A673 (cell line): Measurements from ENCODE around the gene SLC25A1. TPM values are rescaled to one million over a fixed set of nuclear protein-coding genes. Genes with fewer than 3 reads are reported as not detected.

Source experiments
- BruUV-seq: library from RNA; stranded (reverse); fragments of 400-500 nt; replicated peaks from 2 replicates; lab custom pipeline; 2021; lab: Mats Ljungman, UMichigan
- CTCF ChIA-PET: fragments of 300-600 bp; sonication (Branson Sonifier 250); formaldehyde crosslinking; loops from one replicate; lab custom pipeline; 2022; ENCODE audit warnings: antibody characterized with exemption; lab: Charles Lee
- POLR2A ChIA-PET: fragments of 300-600 bp; sonication (Branson Sonifier 250); formaldehyde crosslinking; loops from one replicate; lab custom pipeline; 2022; ENCODE audit warnings: antibody characterized with exemption; ENCODE audit not compliant: low non-redundant PET; lab: Charles Lee
- DNase-seq: peaks from one replicate; pipeline ENCODE4 v3.0.0-alpha.2; 2015; ENCODE audit warnings: low spot score
- H3K27ac ChIP-seq: fragments of 200-600 bp; sonication (generic); 2 replicates; pipeline ENCODE4 v1.5.1; 2016; ENCODE audit warnings: mixed run types, low read depth, mild to moderate bottlenecking, mixed read lengths, antibody characterized with exemption, low read length; ENCODE audit not compliant: poor library complexity, severe bottlenecking
- H3K27me3 ChIP-seq: fragments of 200-600 bp; sonication (generic); replicated peaks from 2 replicates; pipeline ENCODE4 v1.6.1; 2017; ENCODE audit warnings: mixed run types, low read depth, mild to moderate bottlenecking, mixed read lengths, antibody characterized with exemption, low read length; ENCODE audit not compliant: insufficient read depth, poor library complexity
- H3K36me3 ChIP-seq: fragments of 200-600 bp; sonication (generic); 2 replicates; pipeline ENCODE4 v1.6.1; 2016; ENCODE audit warnings: mixed run types, mild to moderate bottlenecking, mixed read lengths, antibody characterized with exemption, low read length; ENCODE audit not compliant: insufficient read depth, poor library complexity, severe bottlenecking
- H3K4me1 ChIP-seq: fragments of 200-600 bp; sonication (generic); 2 replicates; pipeline ENCODE4 v1.6.1; 2017; ENCODE audit warnings: mixed run types, mild to moderate bottlenecking, mixed read lengths, antibody characterized with exemption, low read length; ENCODE audit not compliant: insufficient read depth, poor library complexity, severe bottlenecking
- H3K4me3 ChIP-seq: fragments of 200-600 bp; sonication (generic); 2 replicates; pipeline ENCODE4 v1.5.1; 2016; ENCODE audit warnings: low read depth, mixed run types, mild to moderate bottlenecking, mixed read lengths, low read length; ENCODE audit not compliant: poor library complexity, severe bottlenecking
- H3K9me3 ChIP-seq: fragments of 200-600 bp; sonication (generic); 2 replicates; pipeline ENCODE4 v1.6.1; 2016; ENCODE audit warnings: mixed run types, low read depth, mild to moderate bottlenecking, mixed read lengths, antibody characterized with exemption, low read length; ENCODE audit not compliant: poor library complexity, severe bottlenecking
- EZH2 ChIP-seq: fragments of 200-600 bp; sonication (generic); IDR thresholded peaks from 2 replicates; pipeline ENCODE4 v1.6.1; 2017; ENCODE audit warnings: borderline replicate concordance, low read depth, mild to moderate bottlenecking, mixed read lengths, antibody characterized with exemption, low read length; ENCODE audit not compliant: poor library complexity, severe bottlenecking
- intact Hi-C: fragments of 100-400 bp; cut with micrococcal nuclease; formaldehyde crosslinking; loops from one replicate; pipeline ENCODE4 v1.10.0; 2022; ENCODE audit not compliant: unreplicated experiment
- total RNA-seq: library from RNA; stranded (reverse); gene quantifications from 2 replicates; pipeline ENCODE4 v1.2.3, GENCODE V29; 2021
- TF ChIP-seq, protein P1 (sequence below): fragments of 300-800, 200-600 bp; sonication (generic); conservative IDR thresholded peaks from 2 replicates; pipeline ENCODE4 v1.5.1; 2017; ENCODE audit warnings: low read depth, mild to moderate bottlenecking, antibody characterized with exemption, low read length, moderate library complexity, mixed read lengths

The SLC25A1 gene
- total RNA-seq, 1 experiment from 2014 or later = 91.0 TPM

DNA sequence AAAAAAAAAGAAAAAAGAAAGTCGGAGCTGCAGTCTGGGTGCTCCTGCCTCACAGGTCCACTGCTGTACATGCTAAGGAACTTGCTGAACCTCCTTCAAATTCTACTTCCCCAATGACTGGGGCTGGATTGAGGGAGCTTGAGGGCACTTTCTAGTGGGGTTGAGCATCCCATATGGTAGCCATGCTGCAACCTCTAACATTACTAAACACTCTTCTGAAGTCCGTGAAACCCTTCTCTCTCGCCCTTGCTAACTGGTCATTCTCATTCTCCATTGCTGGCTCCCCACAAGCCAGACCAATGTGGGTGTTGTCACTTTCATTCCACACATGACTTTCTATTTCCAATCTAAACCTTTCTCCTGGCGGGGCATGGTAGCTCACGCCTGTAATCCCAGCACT, 35.3 kb downstream of the SLC25A1 start:
- Histone ChIP-seq H3K27ac (no peak overlapping the region), H3K4me1 (no peaks in the 10 kb centered on the region), H3K36me3 (peaks cover 28% of the 10 kb centered on the region), H3K9me3 (no peaks in the 10 kb centered on the region), H3K27me3 (peaks cover 23% of the 10 kb centered on the region), H3K4me3 (peak overlapping the region; percentile 86)
- TF ChIP-seq, protein P1, sequence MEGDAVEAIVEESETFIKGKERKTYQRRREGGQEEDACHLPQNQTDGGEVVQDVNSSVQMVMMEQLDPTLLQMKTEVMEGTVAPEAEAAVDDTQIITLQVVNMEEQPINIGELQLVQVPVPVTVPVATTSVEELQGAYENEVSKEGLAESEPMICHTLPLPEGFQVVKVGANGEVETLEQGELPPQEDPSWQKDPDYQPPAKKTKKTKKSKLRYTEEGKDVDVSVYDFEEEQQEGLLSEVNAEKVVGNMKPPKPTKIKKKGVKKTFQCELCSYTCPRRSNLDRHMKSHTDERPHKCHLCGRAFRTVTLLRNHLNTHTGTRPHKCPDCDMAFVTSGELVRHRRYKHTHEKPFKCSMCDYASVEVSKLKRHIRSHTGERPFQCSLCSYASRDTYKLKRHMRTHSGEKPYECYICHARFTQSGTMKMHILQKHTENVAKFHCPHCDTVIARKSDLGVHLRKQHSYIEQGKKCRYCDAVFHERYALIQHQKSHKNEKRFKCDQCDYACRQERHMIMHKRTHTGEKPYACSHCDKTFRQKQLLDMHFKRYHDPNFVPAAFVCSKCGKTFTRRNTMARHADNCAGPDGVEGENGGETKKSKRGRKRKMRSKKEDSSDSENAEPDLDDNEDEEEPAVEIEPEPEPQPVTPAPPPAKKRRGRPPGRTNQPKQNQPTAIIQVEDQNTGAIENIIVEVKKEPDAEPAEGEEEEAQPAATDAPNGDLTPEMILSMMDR = no peak
- no peak for TF ChIP-seq EZH2
- BruUV-seq = no TSS peak
- intact Hi-C loops = no loop called here
- DNase-seq = no peak
- POLR2A ChIA-PET = no interaction called here
- CTCF ChIA-PET = no interaction called here

DNA sequence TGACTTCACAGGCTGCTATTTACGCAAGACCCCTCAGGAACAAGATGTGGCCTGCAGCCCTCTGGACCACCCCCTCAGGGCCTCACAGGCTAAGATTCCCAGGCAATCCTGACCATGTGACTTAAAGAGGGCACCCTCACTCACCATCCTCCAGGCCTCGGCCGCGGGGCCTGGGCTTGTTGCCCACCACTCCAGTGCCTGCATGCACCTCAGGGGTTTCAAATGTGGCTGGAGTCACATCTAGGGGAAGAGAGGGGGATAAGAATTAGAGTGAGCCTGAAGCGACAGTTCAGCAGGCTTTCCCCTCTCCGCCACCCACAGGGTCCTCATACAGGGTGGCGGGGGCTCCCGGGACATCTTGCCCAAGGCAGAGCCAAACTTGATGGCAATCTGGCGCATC, 36.1 kb downstream of the SLC25A1 start:
- CTCF ChIA-PET = no interaction called here
- Histone ChIP-seq H3K27me3 (peaks cover 14% of the 10 kb centered on the region), H3K36me3 (peaks cover 28% of the 10 kb centered on the region), H3K4me1 (no peaks in the 10 kb centered on the region), H3K9me3 (no peaks in the 10 kb centered on the region), H3K4me3 (no peak overlapping the region), H3K27ac (no peak overlapping the region)
- no peak for TF ChIP-seq EZH2
- TF ChIP-seq, protein P1 = no peak
- intact Hi-C loops = no loop called here
- POLR2A ChIA-PET = no interaction called here
- DNase-seq = no peak
- BruUV-seq = no TSS peak

DNA sequence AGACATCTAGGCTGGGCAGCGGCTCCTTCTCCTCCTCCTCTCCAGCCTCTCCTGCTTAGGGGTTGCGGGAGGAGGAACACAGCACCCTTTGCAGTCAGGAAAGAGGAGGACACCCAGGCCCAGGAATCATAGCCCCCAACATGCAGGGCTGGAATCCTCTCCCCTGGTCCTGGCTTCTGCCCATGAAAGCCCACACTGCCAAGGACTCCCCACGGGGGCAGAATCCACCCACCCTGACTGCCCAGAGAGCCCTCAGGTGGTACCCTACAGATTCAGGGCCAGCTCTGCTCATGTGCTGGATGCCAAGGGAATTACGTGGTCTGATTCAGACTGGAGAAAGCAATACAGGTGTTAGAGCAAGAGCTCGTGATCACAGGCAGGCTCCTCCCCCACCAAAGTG, 38.6 kb downstream of the SLC25A1 start:
- intact Hi-C loops = no loop called here
- BruUV-seq = no TSS peak
- DNase-seq = no peak
- Histone ChIP-seq H3K4me1 (no peaks in the 10 kb centered on the region), H3K9me3 (no peaks in the 10 kb centered on the region), H3K27ac (no peak overlapping the region), H3K36me3 (peaks cover 28% of the 10 kb centered on the region), H3K27me3 (no peaks in the 10 kb centered on the region), H3K4me3 (no peak overlapping the region)
- ChIA-PET POLR2A (no interaction called here), CTCF (no interaction called here)
- TF ChIP-seq, protein P1 = no peak
- TF ChIP-seq EZH2 = no peak
